Neural crest cell (in vitro differentiated cells): ENCODE results near the gene TROAP. TPM values are rescaled to one million over a fixed set of nuclear protein-coding genes. Genes with fewer than 3 reads are reported as not detected.

ENCODE experiments used
- DNase-seq: peaks from one replicate; pipeline ENCODE4 v3.0.0; 2021; ENCODE audit warnings: low read depth, mixed read lengths, low spot score
- H3K27ac Mint-ChIP-seq: one replicate; pipeline ENCODE4 v1.8.0; 2021; ENCODE audit warnings: mild to moderate bottlenecking, mixed read lengths; ENCODE audit not compliant: unreplicated experiment
- H3K27me3 Mint-ChIP-seq: 2 replicates; pipeline ENCODE4 v1.8.0; 2021; ENCODE audit warnings: low read depth, mild to moderate bottlenecking, mixed read lengths
- H3K36me3 Mint-ChIP-seq: 2 replicates; pipeline ENCODE4 v1.8.0; 2021; ENCODE audit warnings: low read depth, mild to moderate bottlenecking, mixed read lengths
- H3K4me1 Mint-ChIP-seq: 2 replicates; pipeline ENCODE4 v1.8.0; 2021; ENCODE audit warnings: mixed read lengths
- H3K4me3 Mint-ChIP-seq: one replicate; pipeline ENCODE4 v1.8.0; 2021; ENCODE audit warnings: mild to moderate bottlenecking, mixed read lengths
- H3K9me3 Mint-ChIP-seq: 2 replicates; pipeline ENCODE4 v1.8.0; 2021; ENCODE audit warnings: mixed read lengths
- CTCF ChIP-seq: fragments of 200-600 bp; sonication (generic); conservative IDR thresholded peaks from 2 replicates; pipeline ENCODE4 v1.5.0; 2021; ENCODE audit warnings: antibody characterized with exemption, mild to moderate bottlenecking
- total RNA-seq: library from RNA; stranded (reverse); gene quantifications from 2 replicates; pipeline ENCODE4 v1.2.1, GENCODE V29; 2021

TROAP gene
- total RNA-seq, 1 donor from 2014 or later, result 91.2 TPM

- Mint-ChIP-seq H3K27me3 (peaks cover 77% of the 10 kb centered on the region), H3K27ac (peak within 1 kb of the TSS; percentile 63), H3K36me3 (no peaks in the 10 kb centered on the region), H3K4me1 (peaks cover 45% of the 10 kb centered on the region), H3K9me3 (no peaks in the 10 kb centered on the region), H3K4me3 (peak within 1 kb of the TSS; percentile 72)
- TF ChIP-seq CTCF, result peak; percentile 99
- peak; percentile 98 for DNase-seq
Observed at GRCh38 chr12:49336645-49337584, 13.9 kb downstream of the TROAP start, which contains the start of gene C1QL4. Gene C1QL4, minus strand, starts transcription at chr12:49337188. Its CDS starts 711 bp downstream, at chr12:49336477.

GRCh38 chr12:49338830-49339463 lies 15.9 kb downstream of the TROAP start:
- no peak for DNase-seq
- TF ChIP-seq CTCF, result no peak

GRCh38 chr12:49339464-49339861 lies 16.4 kb downstream of the TROAP start:
- no peak for TF ChIP-seq CTCF
- H3K27ac Mint-ChIP-seq, result peak overlapping the region; percentile 31
- peaks cover 93% of the 10 kb centered on the region for H3K27me3 Mint-ChIP-seq
- no peak for DNase-seq
- peaks cover 52% of the 10 kb centered on the region for H3K4me1 Mint-ChIP-seq
- no peaks in the 10 kb centered on the region for H3K36me3 Mint-ChIP-seq
- H3K4me3 Mint-ChIP-seq, result peak overlapping the region; percentile 47
- H3K9me3 Mint-ChIP-seq, result no peaks in the 10 kb centered on the region

More at GRCh38 chr12:49338830-49339463, 15.9 kb downstream of the TROAP start:
- Mint-ChIP-seq H3K27me3 (peaks cover 90% of the 10 kb centered on the region), H3K4me3 (peak overlapping the region; percentile 47), H3K9me3 (no peaks in the 10 kb centered on the region), H3K27ac (peak overlapping the region; percentile 31), H3K36me3 (no peaks in the 10 kb centered on the region), H3K4me1 (peaks cover 52% of the 10 kb centered on the region)

- DNase-seq, result no peak
- no peak for TF ChIP-seq CTCF
- no peaks in the 10 kb centered on the region for H3K9me3 Mint-ChIP-seq
- H3K27ac Mint-ChIP-seq, result no peak overlapping the region
- peak overlapping the region; percentile 63 for H3K4me3 Mint-ChIP-seq
- H3K36me3 Mint-ChIP-seq, result no peaks in the 10 kb centered on the region
- H3K27me3 Mint-ChIP-seq, result peaks cover 92% of the 10 kb centered on the region
- H3K4me1 Mint-ChIP-seq, result peaks cover 52% of the 10 kb centered on the region
Observed at GRCh38 chr12:49340095-49340870, 17.2 kb downstream of the TROAP start.
